Natural killer cell (primary cell): ENCODE measurements around the gene BMERB1. TPM values are rescaled to one million over a fixed set of nuclear protein-coding genes. Genes with fewer than 3 reads are reported as not detected.

Source experiments
- ATAC-seq, 3 donors: fragments of 150-1000 bp in 2 of 3; fragments of 200-7000 bp in 1 of 3; cut with Tn5 transposase; 1 replicate in 1 of 3; 2 replicates in 2 of 3; pipeline ENCODE4 v1.10.0; 2021; ENCODE audit warnings: mild to moderate bottlenecking in 2 of 3, moderate library complexity in 2 of 3
- DNase-seq, 2 donors: peaks; one replicate each; pipeline versions ENCODE4 v3.0.0 to v3.0.0-alpha.2; 2013 to 2021; ENCODE audit warnings: mixed read lengths in 1 of 2
- H3K27ac ChIP-seq: one replicate; pipeline ENCODE4 v1.5.1; 2013; ENCODE audit warnings: mild to moderate bottlenecking, low read length
- H3K27me3 ChIP-seq: one replicate; pipeline ENCODE4 v1.6.1; 2013; ENCODE audit warnings: low read length; ENCODE audit not compliant: control insufficient read depth, insufficient read depth
- H3K36me3 ChIP-seq: one replicate; pipeline ENCODE4 v1.6.1; 2013; ENCODE audit warnings: low read length; ENCODE audit not compliant: control insufficient read depth, insufficient read depth
- H3K4me1 ChIP-seq: one replicate; pipeline ENCODE4 v1.6.1; 2013; ENCODE audit warnings: low read length; ENCODE audit not compliant: control insufficient read depth, insufficient read depth
- H3K4me3 ChIP-seq: one replicate; pipeline ENCODE4 v1.5.1; 2013; ENCODE audit warnings: low read length
- H3K9me3 ChIP-seq: one replicate; pipeline ENCODE4 v1.6.1; 2013; ENCODE audit warnings: low read length; ENCODE audit not compliant: control insufficient read depth, insufficient read depth
- H3K27ac Mint-ChIP-seq, 2 donors: one replicate each; pipeline ENCODE4 v1.8.0; 2022; ENCODE audit warnings: mild to moderate bottlenecking in 2 of 2, mixed read lengths in 2 of 2, moderate library complexity in 1 of 2
- H3K27me3 Mint-ChIP-seq, 2 donors: one replicate each; pipeline ENCODE4 v1.8.0; 2022; ENCODE audit warnings: low read depth in 2 of 2, mixed read lengths in 2 of 2
- H3K36me3 Mint-ChIP-seq: one replicate; pipeline ENCODE4 v1.8.0; 2022; ENCODE audit warnings: mixed read lengths
- H3K4me1 Mint-ChIP-seq, 2 donors: one replicate each; pipeline ENCODE4 v1.8.0; 2022; ENCODE audit warnings: mixed read lengths in 2 of 2
- H3K4me3 Mint-ChIP-seq: one replicate; pipeline ENCODE4 v1.8.0; 2022; ENCODE audit warnings: mild to moderate bottlenecking, moderate library complexity, mixed read lengths
- H3K9me3 Mint-ChIP-seq, 2 donors: one replicate each; pipeline ENCODE4 v1.8.0; 2022; ENCODE audit warnings: mixed read lengths in 2 of 2
- CTCF ChIP-seq: fragments of 200-600 bp; IDR thresholded peaks from one replicate; pipeline ENCODE4 v1.8.0; 2022; ENCODE audit warnings: antibody characterized with exemption
- WGBS: methylation state at CpG from one replicate; pipeline ENCODE4 v1.1.7; 2013; ENCODE audit warnings: missing lambda C conversion rate; ENCODE audit not compliant: insufficient coverage; 5-methylcytosine and 5-hydroxymethylcytosine counted together
- intact Hi-C: fragments of 100-400 bp; cut with micrococcal nuclease; formaldehyde crosslinking; loops from one replicate; pipeline ENCODE4 v1.14.2; 2022
- total RNA-seq, 4 donors: library from RNA; stranded (reverse); fragments of 120-200 nt in 1 of 4; gene quantifications; one replicate each; pipeline versions ENCODE4 v1.2.3 to v1.2.4, GENCODE V29; 2013 to 2022

Gene BMERB1
- total RNA-seq, 3 donors from 2014 or later (not counting 1 experiment from before 2014, with no cell fraction given), result 3.7 to 6.7 (median 4.5) TPM

GRCh38 chr16:15598648-15599190 lies 164.3 kb downstream of the BMERB1 start:
- H3K9me3 Mint-ChIP-seq, result peaks cover 2% of the 10 kb centered on the region in 2 donors
- no peak for DNase-seq
- TF ChIP-seq CTCF, result no peak
- H3K9me3 ChIP-seq, result no peaks in the 10 kb centered on the region
- H3K27me3 Mint-ChIP-seq, result no peaks in the 10 kb centered on the region
- H3K36me3 ChIP-seq, result peaks cover 85% of the 10 kb centered on the region
- H3K36me3 Mint-ChIP-seq, result peaks cover 58% of the 10 kb centered on the region
- H3K4me3 ChIP-seq, result no peak overlapping the region
- WGBS, result 88% methylated on average over 15 of the region's 17 CpGs
- ATAC-seq, result no peak
- H3K27me3 ChIP-seq, result no peaks in the 10 kb centered on the region
- intact Hi-C loops, result no loop called here
- peaks cover 31 to 36% of the 10 kb centered on the region in 2 donors for H3K4me1 Mint-ChIP-seq
- H3K4me3 Mint-ChIP-seq, result no peak overlapping the region
- peak overlapping the region; percentile 31 for H3K27ac Mint-ChIP-seq
- no peak overlapping the region for H3K27ac ChIP-seq
- peaks cover 3% of the 10 kb centered on the region for H3K4me1 ChIP-seq

GRCh38 chr16:15599303-15600070 lies 165.1 kb downstream of the BMERB1 start:
- WGBS, result 98% methylated on average over 20 of the region's 21 CpGs
- Histone ChIP-seq H3K9me3 (no peaks in the 10 kb centered on the region), H3K27ac (no peak overlapping the region), H3K4me3 (no peak overlapping the region), H3K36me3 (peaks cover 91% of the 10 kb centered on the region), H3K4me1 (peaks cover 3% of the 10 kb centered on the region), H3K27me3 (no peaks in the 10 kb centered on the region)
- H3K27me3 Mint-ChIP-seq, result no peaks in the 10 kb centered on the region
- DNase-seq (no peak), ATAC-seq (no peak)
- H3K4me3 Mint-ChIP-seq, result no peak overlapping the region
- peak overlapping the region in 1 of 2 donors; percentile 54 for H3K27ac Mint-ChIP-seq
- no peak for TF ChIP-seq CTCF
- intact Hi-C loops, result no loop called here
- peaks cover 2% of the 10 kb centered on the region in 2 donors for H3K9me3 Mint-ChIP-seq
- H3K4me1 Mint-ChIP-seq, result peaks cover 23 to 28% of the 10 kb centered on the region in 2 donors
- H3K36me3 Mint-ChIP-seq, result peaks cover 59% of the 10 kb centered on the region

GRCh38 chr16:15601212-15601879 lies 167.0 kb downstream of the BMERB1 start:
- H3K4me1 Mint-ChIP-seq, result peaks cover 16 to 20% of the 10 kb centered on the region in 2 donors
- no peak overlapping the region for H3K4me3 Mint-ChIP-seq
- peak overlapping the region; percentile 50 to 78 for H3K27ac Mint-ChIP-seq
- no peak overlapping the region for H3K27ac ChIP-seq
- peaks cover 96% of the 10 kb centered on the region for H3K36me3 ChIP-seq
- no peak overlapping the region for H3K4me3 ChIP-seq
- H3K27me3 ChIP-seq, result no peaks in the 10 kb centered on the region
- intact Hi-C loops, result no loop called here
- H3K36me3 Mint-ChIP-seq, result peaks cover 42% of the 10 kb centered on the region
- no peak for TF ChIP-seq CTCF
- WGBS, result 97% methylated on average over 9 of the region's 9 CpGs
- DNase-seq (no peak), ATAC-seq (no peak)
- no peaks in the 10 kb centered on the region for H3K9me3 Mint-ChIP-seq
- H3K9me3 ChIP-seq, result no peaks in the 10 kb centered on the region
- no peaks in the 10 kb centered on the region for H3K4me1 ChIP-seq
- no peaks in the 10 kb centered on the region for H3K27me3 Mint-ChIP-seq
